A673 (cell line): ENCODE data around the gene PTPN18. TPM values are rescaled to one million over a fixed set of nuclear protein-coding genes. Genes with fewer than 3 reads are reported as not detected.

ENCODE experiments used
- BruUV-seq: library from RNA; stranded (reverse); fragments of 400-500 nt; replicated peaks from 2 replicates; lab custom pipeline; 2021; lab: Mats Ljungman, UMichigan
- CTCF ChIA-PET: fragments of 300-600 bp; sonication (Branson Sonifier 250); formaldehyde crosslinking; loops from one replicate; lab custom pipeline; 2022; ENCODE audit warnings: antibody characterized with exemption; lab: Charles Lee
- POLR2A ChIA-PET: fragments of 300-600 bp; sonication (Branson Sonifier 250); formaldehyde crosslinking; loops from one replicate; lab custom pipeline; 2022; ENCODE audit warnings: antibody characterized with exemption; ENCODE audit not compliant: low non-redundant PET; lab: Charles Lee
- DNase-seq: peaks from one replicate; pipeline ENCODE4 v3.0.0-alpha.2; 2015; ENCODE audit warnings: low spot score
- H3K27ac ChIP-seq: fragments of 200-600 bp; sonication (generic); 2 replicates; pipeline ENCODE4 v1.5.1; 2016; ENCODE audit warnings: mixed run types, low read depth, mild to moderate bottlenecking, mixed read lengths, antibody characterized with exemption, low read length; ENCODE audit not compliant: poor library complexity, severe bottlenecking
- H3K27me3 ChIP-seq: fragments of 200-600 bp; sonication (generic); replicated peaks from 2 replicates; pipeline ENCODE4 v1.6.1; 2017; ENCODE audit warnings: mixed run types, low read depth, mild to moderate bottlenecking, mixed read lengths, antibody characterized with exemption, low read length; ENCODE audit not compliant: insufficient read depth, poor library complexity
- H3K36me3 ChIP-seq: fragments of 200-600 bp; sonication (generic); 2 replicates; pipeline ENCODE4 v1.6.1; 2016; ENCODE audit warnings: mixed run types, mild to moderate bottlenecking, mixed read lengths, antibody characterized with exemption, low read length; ENCODE audit not compliant: insufficient read depth, poor library complexity, severe bottlenecking
- H3K4me1 ChIP-seq: fragments of 200-600 bp; sonication (generic); 2 replicates; pipeline ENCODE4 v1.6.1; 2017; ENCODE audit warnings: mixed run types, mild to moderate bottlenecking, mixed read lengths, antibody characterized with exemption, low read length; ENCODE audit not compliant: insufficient read depth, poor library complexity, severe bottlenecking
- H3K4me3 ChIP-seq: fragments of 200-600 bp; sonication (generic); 2 replicates; pipeline ENCODE4 v1.5.1; 2016; ENCODE audit warnings: low read depth, mixed run types, mild to moderate bottlenecking, mixed read lengths, low read length; ENCODE audit not compliant: poor library complexity, severe bottlenecking
- H3K9me3 ChIP-seq: fragments of 200-600 bp; sonication (generic); 2 replicates; pipeline ENCODE4 v1.6.1; 2016; ENCODE audit warnings: mixed run types, low read depth, mild to moderate bottlenecking, mixed read lengths, antibody characterized with exemption, low read length; ENCODE audit not compliant: poor library complexity, severe bottlenecking
- EZH2 ChIP-seq: fragments of 200-600 bp; sonication (generic); IDR thresholded peaks from 2 replicates; pipeline ENCODE4 v1.6.1; 2017; ENCODE audit warnings: borderline replicate concordance, low read depth, mild to moderate bottlenecking, mixed read lengths, antibody characterized with exemption, low read length; ENCODE audit not compliant: poor library complexity, severe bottlenecking
- intact Hi-C: fragments of 100-400 bp; cut with micrococcal nuclease; formaldehyde crosslinking; loops from one replicate; pipeline ENCODE4 v1.10.0; 2022; ENCODE audit not compliant: unreplicated experiment
- total RNA-seq: library from RNA; stranded (reverse); gene quantifications from 2 replicates; pipeline ENCODE4 v1.2.3, GENCODE V29; 2021
- TF ChIP-seq, protein P1 (sequence below): fragments of 300-800, 200-600 bp; sonication (generic); conservative IDR thresholded peaks from 2 replicates; pipeline ENCODE4 v1.5.1; 2017; ENCODE audit warnings: low read depth, mild to moderate bottlenecking, antibody characterized with exemption, low read length, moderate library complexity, mixed read lengths

Gene PTPN18
- total RNA-seq, 1 experiment from 2014 or later, result 3.2 TPM

DNA sequence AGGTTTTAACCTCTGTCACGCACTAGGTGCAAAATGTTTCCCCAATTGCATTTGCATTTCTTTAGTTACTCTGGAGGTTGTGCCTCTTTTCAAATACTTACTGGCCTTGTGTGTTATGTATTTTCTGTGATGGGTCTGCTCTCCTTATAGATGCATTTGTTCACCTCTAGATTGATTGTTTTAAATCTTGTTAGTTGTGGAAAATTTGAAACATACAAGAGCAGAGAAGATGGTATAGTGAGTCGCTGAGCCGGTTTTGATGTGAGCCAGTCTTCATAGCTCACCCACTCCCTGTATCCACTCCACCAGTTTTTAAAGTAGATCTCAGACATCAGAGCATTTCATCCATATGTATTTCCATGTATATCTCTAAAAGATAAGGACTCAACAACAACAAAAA is 6.7 kb upstream of the PTPN18 start:
- intact Hi-C loops, result no loop called here
- H3K9me3 ChIP-seq, result no peaks in the 10 kb centered on the region
- H3K4me1 ChIP-seq, result no peaks in the 10 kb centered on the region
- H3K27me3 ChIP-seq, result no peaks in the 10 kb centered on the region
- DNase-seq, result no peak
- TF ChIP-seq, protein P1, sequence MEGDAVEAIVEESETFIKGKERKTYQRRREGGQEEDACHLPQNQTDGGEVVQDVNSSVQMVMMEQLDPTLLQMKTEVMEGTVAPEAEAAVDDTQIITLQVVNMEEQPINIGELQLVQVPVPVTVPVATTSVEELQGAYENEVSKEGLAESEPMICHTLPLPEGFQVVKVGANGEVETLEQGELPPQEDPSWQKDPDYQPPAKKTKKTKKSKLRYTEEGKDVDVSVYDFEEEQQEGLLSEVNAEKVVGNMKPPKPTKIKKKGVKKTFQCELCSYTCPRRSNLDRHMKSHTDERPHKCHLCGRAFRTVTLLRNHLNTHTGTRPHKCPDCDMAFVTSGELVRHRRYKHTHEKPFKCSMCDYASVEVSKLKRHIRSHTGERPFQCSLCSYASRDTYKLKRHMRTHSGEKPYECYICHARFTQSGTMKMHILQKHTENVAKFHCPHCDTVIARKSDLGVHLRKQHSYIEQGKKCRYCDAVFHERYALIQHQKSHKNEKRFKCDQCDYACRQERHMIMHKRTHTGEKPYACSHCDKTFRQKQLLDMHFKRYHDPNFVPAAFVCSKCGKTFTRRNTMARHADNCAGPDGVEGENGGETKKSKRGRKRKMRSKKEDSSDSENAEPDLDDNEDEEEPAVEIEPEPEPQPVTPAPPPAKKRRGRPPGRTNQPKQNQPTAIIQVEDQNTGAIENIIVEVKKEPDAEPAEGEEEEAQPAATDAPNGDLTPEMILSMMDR, result no peak
- no peak for TF ChIP-seq EZH2
- H3K36me3 ChIP-seq, result peaks cover 39% of the 10 kb centered on the region
- H3K4me3 ChIP-seq, result no peak overlapping the region
- H3K27ac ChIP-seq, result no peak overlapping the region
- POLR2A ChIA-PET, result no interaction called here
- no TSS peak for BruUV-seq
- CTCF ChIA-PET, result no interaction called here

DNA sequence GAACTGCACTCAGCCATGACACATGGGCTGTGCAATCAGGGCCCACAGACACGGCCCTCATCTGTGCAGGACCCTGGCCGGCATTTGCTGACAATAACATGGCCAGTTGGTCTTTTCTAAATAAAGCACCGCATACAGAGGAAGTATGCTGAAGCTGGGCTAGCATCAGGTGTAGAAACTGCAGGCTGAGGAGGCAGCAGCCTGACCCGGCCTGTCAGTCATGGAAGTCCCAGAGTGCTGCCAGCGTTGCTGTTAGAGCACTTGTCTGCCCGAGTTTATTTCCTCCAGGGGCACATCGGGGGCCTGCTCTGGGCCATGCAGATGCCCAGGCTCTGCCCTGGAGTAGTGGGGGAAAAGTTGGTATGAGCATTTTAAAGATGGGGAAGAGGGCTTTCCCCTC is 4.1 kb upstream of the PTPN18 start:
- intact Hi-C loops, result no loop called here
- no TSS peak for BruUV-seq
- no peak for DNase-seq
- TF ChIP-seq, protein P1, result no peak
- TF ChIP-seq EZH2, result no peak
- no peaks in the 10 kb centered on the region for H3K27me3 ChIP-seq
- peaks cover 14% of the 10 kb centered on the region for H3K36me3 ChIP-seq
- H3K4me3 ChIP-seq, result no peak overlapping the region
- POLR2A ChIA-PET, result no interaction called here
- no peak overlapping the region for H3K27ac ChIP-seq
- no peaks in the 10 kb centered on the region for H3K4me1 ChIP-seq
- CTCF ChIA-PET, result no interaction called here
- no peaks in the 10 kb centered on the region for H3K9me3 ChIP-seq

DNA sequence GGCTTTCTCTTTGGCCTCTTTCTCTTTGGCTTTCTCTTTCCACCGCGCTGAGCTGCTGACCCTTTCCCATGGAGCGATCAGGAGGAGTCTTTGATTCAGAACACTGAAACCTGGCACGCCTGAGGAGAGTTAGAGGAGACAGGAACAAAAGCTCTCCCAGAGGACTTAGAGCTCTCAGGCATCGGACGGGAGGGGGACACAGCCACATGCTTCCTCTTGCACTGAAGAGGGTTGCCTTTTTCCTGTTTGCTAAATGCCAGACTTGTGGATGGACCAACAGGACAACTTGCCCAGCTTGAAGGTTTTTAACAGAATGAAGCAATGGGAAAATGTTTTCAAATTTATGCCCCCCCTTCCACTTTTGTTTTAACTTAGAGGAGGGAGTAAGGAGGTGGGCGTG is 3.6 kb upstream of the PTPN18 start:
- no peak overlapping the region for H3K4me3 ChIP-seq
- POLR2A ChIA-PET, result no interaction called here

More for the DNA sequence above, 3.6 kb upstream of the PTPN18 start:
- Histone ChIP-seq H3K9me3 (no peaks in the 10 kb centered on the region), H3K4me1 (no peaks in the 10 kb centered on the region), H3K27ac (no peak overlapping the region), H3K36me3 (peaks cover 9% of the 10 kb centered on the region), H3K27me3 (no peaks in the 10 kb centered on the region)
- CTCF ChIA-PET, result no interaction called here
- intact Hi-C loops, result no loop called here
- no TSS peak for BruUV-seq
- DNase-seq, result no peak
- TF ChIP-seq EZH2, result no peak
- TF ChIP-seq, protein P1, result no peak
